RCC 7860 (cell line): ENCODE measurements around the gene YWHAH.

ENCODE experiments used
- DNase-seq: peaks from one replicate; pipeline ENCODE4 v3.0.0-alpha.2; 2015; ENCODE audit warnings: low spot score
- FAIRE-seq: peaks from 2 replicates; lab custom pipeline; 2012; peaks lifted over from hg19 to GRCh38; lab: Jason Lieb, UNC

The YWHAH gene

DNA sequence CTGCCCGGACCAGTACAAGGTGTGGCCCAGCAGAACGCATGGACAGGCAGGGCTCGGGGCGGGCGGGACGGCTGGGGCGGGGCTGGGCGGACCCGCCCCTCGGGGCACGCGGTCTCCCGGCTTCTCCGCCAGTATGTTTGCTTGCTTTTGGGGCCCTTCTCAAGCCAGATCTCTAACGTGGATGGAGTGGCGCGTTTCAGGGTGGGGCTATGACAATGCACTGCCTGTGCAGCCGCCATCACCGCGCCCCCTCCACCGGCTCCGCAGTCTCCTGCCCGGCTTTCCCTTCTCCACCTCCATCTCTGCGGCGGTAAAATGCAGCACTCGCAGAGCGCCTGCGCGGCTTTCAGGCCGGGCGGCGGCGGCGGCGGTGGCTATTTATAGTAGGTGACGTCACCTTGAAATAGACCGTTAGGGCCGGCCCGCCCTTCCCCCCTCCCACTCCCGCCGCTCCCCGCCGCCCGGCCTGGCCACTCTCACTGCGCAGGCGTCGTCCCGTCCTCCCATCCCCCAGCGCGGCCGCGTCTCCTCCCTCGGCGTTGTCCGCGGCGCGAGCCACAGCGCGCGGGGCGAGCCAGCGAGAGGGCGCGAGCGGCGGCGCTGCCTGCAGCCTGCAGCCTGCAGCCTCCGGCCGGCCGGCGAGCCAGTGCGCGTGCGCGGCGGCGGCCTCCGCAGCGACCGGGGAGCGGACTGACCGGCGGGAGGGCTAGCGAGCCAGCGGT is at the start of gene YWHAH:
Gene YWHAH (plus strand): TSS at position 558 of the 722 bp plus-strand sequence. CDS start 199 bp downstream, outside the sequence.
- FAIRE-seq (no peak), DNase-seq (peak; percentile 86)

DNA sequence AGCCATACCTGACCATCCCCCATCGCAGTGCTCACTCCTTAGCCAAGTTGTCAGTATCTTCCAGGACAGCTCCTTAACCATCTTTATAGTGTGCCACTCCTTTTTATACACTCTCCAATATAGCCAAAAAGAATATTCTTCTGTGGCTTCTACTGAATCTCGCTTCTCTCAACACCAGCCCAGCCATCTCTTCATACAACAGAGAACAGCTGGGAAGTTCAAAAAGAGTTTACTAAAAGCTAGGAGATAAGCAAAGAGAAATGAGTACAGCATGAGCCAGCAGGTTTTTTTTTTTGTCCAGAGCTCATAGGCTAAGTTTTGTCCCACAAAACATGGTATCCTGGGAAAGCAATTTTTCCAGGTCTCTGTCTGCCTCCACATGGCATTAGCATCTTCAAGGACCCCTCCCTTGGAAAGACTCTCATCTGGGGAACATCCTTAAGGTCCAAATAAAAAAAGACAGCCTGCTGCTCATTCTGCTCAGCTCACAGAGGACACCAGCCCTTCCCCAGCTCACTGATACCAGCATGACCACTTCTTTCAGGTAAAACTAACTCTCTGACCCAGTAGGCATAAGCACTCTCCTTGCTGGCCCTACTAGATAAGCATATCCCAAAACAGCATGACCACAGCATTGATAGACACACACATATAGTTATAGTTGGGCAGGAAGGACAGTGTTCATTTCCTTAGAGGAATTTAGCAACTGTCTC is 48.8 kb upstream of the YWHAH start:
- no peak for FAIRE-seq

DNA sequence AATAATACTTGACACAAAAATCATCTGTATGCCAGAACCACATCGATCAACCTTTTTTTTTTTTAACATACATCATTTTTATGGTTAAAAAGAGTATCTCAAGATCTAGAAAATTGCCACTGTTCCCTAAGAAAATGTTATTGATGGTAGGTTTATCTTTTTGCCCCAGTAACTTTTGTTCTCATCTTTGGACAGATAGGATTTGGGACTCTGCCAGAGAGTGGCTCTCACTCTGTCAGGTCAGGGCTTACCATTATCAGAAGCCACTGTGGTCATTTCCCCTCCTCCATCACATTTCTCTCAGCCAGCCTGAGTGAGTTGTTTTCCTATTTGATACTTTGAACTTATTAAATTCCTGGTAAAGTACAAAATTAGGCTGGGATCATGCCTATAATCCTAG is 47.9 kb upstream of the YWHAH start:
- FAIRE-seq (no peak), DNase-seq (no peak)

More for the DNA sequence above, 48.8 kb upstream of the YWHAH start:
- DNase-seq, result no peak

DNA sequence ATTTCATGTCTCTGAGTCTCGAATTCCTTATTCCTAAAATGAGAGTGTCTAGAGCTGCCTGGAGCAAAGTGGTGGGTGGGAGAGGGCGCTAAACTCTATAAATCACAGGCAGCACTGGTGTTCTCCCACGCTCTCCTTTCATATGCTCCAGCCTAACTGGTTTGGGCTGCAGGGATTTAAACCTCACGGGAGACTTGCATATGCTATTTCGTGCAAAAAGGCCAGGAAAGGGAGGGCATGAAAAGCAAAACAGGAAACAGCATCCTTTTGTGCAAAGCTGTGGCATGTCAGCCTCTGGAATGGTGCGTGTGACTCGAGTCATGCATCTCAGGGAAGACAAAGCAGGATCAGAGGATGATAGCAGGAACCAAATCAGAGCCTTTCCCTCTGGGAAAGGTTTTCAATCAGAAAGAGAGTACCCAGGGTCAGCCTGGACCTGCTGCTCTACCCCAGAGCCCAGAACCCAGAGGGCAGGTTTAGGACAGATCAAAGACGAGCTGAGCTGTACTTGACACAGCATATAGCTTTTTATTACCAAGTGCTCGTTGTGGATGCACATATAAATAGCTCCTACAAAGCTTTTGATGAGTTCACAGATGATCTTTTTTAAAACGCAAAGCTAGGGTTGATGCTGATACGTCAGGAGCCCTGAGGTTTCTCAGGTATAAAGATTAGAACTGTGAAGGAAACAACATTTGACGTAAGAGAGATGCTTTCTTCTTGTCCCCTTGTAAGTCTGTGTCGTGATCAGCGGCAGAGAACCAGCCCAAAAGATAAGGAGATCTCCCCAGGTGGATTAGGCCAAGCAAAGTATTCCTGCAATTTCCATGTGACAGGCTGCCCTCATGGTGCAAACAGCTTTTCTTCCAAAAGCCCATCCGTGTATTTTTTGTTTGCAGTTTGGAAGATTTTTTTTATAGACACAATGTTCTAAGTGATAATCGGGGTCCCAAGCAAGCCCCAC is 46.2 kb upstream of the YWHAH start:
- no peak for DNase-seq
- no peak for FAIRE-seq

DNA sequence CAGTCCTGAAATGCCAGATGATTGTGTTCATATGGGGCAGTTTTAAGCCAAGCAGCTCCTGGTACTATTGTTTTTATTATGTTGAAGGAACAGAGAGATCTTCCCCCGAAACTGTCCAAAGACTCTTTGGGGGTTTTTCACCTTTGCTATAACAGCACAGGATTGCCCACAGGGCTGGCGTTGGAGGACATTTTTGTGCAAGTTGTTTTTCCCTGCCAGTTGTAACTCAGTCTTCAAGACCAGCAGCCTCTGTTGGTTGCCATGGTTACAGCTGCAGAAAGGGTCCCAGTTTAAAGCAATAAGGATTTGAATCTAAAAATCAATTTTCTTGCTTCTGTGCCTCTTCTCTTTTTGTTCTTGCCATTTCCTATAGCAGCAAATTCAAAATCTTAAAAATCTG is 45.4 kb upstream of the YWHAH start:
- DNase-seq (no peak), FAIRE-seq (no peak)

DNA sequence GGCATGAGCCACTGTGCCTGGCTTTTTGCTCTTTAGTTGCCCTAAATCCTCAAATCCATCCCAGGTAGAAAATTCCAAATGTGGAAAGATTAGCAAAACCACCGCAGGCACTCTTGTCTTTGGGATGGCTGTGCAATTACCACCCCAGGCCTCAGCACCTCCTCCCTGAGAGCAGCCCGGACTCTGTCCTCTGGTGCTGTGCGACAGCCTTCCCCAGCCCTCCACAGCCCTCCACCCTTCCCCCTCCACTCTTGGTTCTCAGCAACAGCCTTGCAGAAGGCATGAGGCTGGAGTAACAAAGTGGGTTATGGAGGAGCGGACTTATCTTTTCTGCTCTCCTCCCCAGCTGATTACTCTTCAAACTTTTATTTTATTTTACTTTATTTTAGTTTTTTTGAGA is 44.7 kb upstream of the YWHAH start:
- no peak for DNase-seq
- FAIRE-seq, result no peak

DNA sequence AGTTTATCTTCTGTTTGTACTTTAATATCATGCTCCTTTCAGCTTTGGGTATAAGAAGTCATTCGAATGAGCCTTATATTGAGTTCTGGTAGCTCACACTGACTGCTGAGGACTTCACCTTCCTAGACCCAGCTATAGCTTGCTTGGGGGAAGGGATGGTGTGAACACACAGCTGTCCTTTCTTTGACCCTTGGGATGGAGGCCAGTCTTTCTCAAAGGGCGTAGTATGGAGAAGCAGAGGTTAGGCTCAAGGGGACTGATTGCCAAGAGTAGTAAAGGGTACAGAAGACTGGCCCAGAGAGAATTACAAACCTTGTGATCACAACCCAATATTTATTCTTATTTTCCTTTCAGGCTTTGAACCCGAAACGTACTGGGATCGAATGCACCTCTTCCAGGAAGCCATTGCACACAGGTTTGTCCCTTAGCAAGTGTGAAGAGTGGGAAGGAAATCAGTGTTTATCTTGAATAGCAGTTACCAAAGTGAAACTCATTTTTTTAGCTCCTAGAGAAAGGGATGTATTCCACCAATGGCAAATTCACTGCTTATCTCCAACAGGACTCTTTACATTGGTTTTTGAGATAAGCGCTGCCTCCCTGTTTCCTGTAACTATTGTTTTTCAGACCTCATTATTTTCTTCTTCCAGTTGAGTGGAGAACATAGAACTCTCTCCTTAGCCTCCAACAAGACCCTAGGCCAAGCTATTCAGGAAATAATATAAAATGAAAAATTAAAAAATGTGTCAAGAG is 42.8 kb upstream of the YWHAH start:
- FAIRE-seq (no peak), DNase-seq (no peak)

DNA sequence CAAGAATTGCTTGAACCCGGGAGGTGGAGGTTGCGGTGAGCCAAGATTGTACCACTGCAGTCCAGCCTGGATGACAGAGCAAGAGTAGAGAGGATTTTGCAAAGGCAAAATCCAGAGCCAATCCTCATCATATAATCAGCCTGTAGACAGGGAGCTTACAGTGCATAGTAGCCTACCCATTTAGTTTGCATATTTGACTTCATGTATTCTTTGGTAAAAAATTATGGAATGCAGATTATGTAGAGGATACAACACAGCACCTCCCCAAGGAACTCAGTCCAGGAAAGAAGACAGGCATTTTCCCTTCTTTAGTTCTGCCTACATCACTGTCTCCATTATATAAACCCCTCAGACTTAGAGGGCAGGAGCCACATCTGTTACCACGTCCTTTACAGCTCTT is 39.7 kb upstream of the YWHAH start:
- FAIRE-seq (no peak), DNase-seq (no peak)

DNA sequence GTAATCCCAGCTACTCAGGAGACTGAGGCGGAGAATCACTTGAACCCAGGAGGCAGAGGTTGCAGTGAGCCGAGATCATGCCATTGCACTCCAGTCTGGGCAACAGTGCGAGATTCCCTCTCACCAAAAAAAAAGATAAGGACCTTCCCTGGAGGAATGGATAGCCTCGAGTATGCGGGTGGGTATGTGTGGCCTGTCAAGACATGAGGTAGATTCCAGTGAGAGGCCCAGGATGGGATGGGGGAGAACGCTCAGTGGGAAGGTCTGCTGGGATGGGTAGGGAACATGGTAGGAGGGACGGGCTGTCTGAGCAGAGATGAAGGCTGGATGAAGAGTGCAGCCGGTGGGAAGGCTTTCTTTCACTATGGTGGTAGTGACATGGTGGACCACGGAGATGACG is 39.0 kb upstream of the YWHAH start:
- DNase-seq (no peak), FAIRE-seq (no peak)

DNA sequence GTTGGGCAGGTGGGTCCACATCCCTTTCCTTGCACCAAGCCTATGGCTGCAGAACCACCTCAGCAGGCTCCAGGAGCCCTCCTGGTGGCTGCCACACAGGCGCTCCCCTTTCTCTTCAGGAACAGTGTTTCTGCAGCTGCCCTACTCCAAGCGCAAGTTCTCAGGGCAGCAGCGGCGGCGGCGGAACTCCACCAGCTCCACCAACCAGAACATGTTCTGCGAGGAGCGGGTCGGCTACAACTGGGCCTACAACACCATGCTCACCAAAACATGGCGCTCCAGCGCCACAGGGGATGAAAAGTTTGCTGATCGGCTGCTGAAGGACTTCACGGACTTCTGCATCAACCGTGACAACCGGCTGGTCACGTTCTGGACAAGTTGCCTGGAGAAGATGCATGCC is 38.2 kb upstream of the YWHAH start:
- FAIRE-seq (no peak), DNase-seq (no peak)

DNA sequence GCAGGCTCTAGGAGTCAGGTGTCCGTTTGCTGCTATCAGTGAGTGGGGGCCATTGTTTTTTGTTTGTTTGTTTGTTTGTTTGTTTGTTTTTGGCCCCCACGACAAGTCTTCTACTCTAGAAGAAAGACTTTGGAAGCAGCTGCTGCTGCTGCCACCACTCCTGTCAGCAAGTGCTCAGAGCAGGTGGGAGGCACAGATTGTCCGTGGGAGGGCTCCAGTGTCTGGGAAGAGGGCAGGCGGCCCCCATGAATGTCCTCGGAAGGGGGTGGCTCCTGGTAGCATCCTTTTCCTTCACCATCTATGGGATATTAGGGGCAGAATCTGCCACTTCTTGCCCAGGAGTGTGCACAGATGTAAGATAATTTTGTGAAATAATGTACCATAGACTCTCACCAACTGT is 37.8 kb upstream of the YWHAH start:
- FAIRE-seq (no peak), DNase-seq (no peak)

DNA sequence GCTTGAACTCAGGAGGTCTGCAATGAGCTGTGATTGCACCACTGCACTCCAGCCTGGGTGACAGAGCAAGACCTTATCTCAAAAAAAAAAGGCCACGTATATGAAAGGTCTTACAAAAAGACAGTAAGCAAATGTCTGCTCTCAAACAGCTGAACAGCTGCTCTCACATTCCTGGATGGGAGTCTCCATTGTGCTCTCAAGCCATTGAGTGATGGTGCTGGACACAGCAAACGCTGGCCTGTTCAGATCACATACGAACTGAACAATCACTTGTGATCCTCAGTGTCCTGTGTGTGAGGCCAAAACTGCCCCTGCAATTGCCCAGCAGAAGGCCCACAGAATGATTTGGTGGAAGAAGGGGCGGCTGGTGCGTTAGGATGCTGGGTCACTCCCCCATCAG is 34.4 kb upstream of the YWHAH start:
- DNase-seq (no peak), FAIRE-seq (no peak)

DNA sequence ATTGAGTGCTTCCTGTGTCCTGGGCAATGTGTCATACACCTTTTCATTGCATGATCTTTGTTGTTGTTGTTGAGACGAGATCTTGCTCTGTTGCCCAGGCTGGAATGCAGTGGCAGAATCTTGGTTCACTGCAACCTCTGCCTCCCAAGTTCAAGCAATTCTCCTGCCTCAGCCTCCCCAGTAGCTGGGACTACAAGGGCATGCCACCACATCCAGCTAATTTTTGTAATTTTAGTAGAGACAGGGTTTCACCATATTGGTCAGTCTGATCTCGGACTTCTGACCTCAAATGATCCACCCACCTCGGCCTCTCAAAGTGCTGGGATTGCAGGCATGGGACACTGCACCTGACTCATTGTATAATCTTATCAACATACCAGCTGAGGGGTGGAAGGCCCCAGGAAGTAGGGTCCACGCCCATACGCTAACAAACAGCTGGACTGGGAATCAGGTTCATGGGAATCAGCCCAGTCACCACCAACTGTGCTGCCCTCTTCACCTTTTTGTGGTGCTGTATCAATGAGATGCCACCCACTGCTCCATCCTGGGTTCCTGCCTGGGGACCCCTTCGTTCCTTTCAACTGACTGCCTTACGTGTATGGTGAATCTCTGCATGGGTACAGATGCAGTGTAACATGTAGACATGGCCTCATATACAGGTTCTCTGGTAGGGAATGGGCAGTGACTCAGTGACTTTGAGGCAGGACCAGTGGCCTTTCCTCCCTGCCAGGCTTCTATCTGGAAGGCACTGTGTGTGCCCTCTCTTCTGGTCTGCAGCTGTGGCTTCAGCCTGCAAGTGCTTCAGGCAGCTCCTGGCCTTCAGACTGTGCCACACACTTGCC is 32.5 kb upstream of the YWHAH start:
- FAIRE-seq, result no peak
- DNase-seq, result no peak

DNA sequence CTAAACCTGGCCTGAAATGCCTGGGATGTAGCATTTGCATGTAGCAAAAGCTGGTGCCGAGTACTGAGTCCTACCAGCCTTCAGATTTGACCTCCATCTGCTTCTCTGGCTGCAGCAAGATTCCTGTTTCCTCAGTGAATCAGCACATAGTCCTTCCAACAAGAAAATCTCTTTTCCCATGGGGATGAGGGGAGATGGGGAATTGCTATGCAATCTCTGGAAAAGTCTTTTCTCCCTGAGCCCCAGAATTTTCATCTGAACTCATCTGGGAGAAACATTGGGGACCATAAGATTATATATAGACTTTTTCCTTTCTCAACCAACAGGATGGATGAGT is 32.0 kb upstream of the YWHAH start:
- no peak for DNase-seq

DNA sequence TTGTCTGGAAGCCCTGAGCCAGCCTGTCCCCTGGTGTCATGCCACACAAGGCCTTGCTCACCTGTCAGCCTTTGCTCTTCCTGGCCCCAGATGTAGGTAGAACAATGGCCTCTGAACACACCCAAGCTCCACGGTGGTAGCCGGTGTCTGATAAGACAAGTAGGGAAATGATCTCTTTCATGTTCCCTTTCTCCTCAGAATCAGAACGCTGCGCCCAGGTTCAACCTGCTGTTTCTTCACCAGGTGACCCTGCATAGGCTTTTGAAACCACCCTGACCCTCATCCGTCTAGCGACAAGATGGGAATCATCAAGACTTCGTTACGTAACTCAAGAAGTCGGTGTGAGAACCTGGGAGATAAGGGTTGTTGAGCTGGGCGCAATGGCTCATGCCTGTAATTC is 28.7 kb upstream of the YWHAH start:
- FAIRE-seq, result no peak
- no peak for DNase-seq

More for the DNA sequence above, 32.0 kb upstream of the YWHAH start:
- FAIRE-seq, result no peak

DNA sequence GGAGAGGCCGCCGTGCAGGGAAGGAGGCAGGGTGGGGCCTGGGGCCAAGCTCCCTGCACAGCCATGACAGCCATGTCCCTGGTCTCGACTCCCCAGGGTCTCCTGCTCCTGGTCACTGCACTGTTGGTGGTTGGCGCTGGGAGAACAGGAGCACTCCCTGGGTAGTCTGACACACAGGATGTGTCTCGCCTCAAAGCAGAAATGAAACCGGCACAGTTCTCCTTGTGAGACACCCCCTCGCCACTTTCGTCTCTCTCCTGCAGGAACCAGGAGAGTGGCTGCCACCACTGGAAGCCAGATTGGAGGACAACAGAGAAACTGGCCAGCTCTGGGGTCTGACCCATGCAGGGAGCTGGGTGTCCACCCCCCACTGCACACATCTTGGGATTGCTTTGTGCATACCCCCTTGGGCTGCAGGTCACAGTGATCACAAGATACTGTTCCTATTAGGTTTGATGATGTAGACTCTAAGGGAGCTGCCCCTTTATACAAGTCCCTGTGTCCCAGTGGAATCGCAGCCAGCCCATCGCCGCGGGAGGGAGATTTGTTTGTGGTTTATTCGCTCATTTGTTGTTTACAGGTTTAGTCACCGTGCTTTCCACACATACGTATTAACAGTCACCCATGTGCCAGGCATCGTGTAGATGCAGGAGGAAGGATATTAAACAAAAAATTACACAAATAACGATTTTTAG is 27.0 kb upstream of the YWHAH start:
- FAIRE-seq (no peak), DNase-seq (no peak)

DNA sequence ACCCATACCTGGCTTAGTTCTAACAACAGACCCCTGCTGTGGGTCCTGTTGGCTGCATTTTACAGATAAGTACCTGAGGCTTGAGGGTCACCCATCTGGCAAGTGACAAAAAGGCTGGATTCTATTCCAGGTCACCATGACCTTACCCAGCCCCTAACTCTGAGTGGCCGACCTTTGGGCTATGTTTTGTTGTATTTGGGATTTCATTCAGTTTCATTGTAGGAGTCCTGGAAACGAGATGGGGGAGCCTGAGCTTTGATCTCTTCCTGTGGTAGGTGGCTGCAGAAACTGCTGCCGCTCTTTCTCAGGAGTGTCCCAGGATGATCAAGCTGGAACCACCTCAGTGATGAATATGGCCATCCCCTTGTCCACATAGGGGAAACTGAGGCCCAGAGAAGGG is 24.6 kb upstream of the YWHAH start:
- no peak for FAIRE-seq
- DNase-seq, result no peak

DNA sequence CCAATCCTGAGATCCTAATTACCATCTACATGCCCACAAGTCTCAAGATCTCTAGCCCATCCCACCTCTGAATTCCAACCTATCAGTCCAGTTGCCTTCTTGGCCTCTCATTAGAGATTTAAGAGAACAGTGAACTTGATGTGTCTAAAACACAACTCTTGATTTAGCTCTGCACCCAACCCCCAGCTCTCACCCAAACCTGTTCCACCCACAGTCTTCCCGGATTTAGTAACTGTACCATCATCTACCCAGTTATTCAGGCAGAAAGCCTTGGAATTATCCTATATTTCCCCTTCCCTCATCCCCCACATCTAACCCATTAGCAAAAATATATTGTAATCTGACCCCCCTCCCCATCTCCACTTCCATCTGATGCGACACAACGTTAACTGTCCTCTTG is 24.0 kb upstream of the YWHAH start:
- no peak for FAIRE-seq

DNA sequence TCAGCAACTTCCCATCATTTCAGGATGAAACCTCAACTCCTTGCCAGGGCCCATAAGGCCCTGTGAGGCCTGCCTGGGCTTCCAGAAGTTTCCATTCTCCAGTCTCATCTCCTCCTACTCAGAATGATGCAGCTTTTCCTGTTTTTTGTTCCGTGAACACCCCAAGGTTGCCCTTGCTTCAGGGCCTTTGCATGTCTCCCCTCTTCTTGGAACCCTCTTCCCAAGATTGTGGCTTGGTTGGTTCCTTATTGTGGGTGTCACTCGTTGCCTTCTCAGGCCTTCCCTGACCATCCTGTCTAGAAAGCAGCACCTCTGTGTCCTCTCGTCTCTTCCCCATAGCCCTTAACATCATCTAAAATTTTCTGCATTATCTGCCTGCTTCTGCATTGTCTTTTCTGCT is 23.2 kb upstream of the YWHAH start:
- no peak for DNase-seq

More for the DNA sequence above, 24.0 kb upstream of the YWHAH start:
- DNase-seq, result no peak

More for the DNA sequence above, 23.2 kb upstream of the YWHAH start:
- FAIRE-seq, result no peak
